ENCODE measurements around the gene FOSB.

GRCh38 chr19:45484273-45484945, 16.6 kb downstream of the FOSB start:
- TF ChIP-seq, protein P1, sequence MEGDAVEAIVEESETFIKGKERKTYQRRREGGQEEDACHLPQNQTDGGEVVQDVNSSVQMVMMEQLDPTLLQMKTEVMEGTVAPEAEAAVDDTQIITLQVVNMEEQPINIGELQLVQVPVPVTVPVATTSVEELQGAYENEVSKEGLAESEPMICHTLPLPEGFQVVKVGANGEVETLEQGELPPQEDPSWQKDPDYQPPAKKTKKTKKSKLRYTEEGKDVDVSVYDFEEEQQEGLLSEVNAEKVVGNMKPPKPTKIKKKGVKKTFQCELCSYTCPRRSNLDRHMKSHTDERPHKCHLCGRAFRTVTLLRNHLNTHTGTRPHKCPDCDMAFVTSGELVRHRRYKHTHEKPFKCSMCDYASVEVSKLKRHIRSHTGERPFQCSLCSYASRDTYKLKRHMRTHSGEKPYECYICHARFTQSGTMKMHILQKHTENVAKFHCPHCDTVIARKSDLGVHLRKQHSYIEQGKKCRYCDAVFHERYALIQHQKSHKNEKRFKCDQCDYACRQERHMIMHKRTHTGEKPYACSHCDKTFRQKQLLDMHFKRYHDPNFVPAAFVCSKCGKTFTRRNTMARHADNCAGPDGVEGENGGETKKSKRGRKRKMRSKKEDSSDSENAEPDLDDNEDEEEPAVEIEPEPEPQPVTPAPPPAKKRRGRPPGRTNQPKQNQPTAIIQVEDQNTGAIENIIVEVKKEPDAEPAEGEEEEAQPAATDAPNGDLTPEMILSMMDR (IDR thresholded peaks at IDR 0.05) = no peak
- no peak for TF ChIP-seq POLR2AphosphoS5 (IDR thresholded peaks at IDR 0.05)
- TF ChIP-seq POLR2A (IDR thresholded peaks at IDR 0.05) = no peak

All from sigmoid colon (tissue), 4 donors.